ENCODE data around the gene NHLRC3.

NHLRC3 gene

DNA sequence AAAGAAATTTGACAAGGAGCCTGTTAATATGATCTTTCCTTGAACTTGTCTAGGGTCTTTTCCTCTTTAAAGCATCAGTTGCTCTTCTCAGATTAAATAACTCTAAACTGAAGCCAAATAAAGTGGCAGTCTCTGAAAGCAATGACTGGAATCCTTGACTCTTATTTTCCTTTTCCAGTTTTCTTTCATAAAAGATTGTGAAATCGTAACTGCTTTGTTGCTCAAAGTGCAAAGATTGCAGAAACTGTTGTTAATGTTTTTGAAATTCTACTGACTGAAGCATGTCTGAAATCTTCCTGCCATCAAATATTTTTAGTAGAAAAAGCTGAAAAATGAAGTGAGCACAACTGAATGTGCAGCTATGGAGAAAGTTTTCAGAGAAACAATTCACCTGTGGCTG lies 1.9 kb downstream of the NHLRC3 start:
- peak overlapping the region; percentile 45; the same call in 1 of the 2 replicates for H3K27ac ChIP-seq
- peak overlapping the region; percentile 66; the same call in 1 of the 2 replicates for H3K4me2 ChIP-seq
- H3K27me3 ChIP-seq (ENCODE audit: insufficient read depth, low read depth) = no peaks in the 10 kb centered on the region
- TF ChIP-seq, protein P1, sequence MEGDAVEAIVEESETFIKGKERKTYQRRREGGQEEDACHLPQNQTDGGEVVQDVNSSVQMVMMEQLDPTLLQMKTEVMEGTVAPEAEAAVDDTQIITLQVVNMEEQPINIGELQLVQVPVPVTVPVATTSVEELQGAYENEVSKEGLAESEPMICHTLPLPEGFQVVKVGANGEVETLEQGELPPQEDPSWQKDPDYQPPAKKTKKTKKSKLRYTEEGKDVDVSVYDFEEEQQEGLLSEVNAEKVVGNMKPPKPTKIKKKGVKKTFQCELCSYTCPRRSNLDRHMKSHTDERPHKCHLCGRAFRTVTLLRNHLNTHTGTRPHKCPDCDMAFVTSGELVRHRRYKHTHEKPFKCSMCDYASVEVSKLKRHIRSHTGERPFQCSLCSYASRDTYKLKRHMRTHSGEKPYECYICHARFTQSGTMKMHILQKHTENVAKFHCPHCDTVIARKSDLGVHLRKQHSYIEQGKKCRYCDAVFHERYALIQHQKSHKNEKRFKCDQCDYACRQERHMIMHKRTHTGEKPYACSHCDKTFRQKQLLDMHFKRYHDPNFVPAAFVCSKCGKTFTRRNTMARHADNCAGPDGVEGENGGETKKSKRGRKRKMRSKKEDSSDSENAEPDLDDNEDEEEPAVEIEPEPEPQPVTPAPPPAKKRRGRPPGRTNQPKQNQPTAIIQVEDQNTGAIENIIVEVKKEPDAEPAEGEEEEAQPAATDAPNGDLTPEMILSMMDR (conservative IDR thresholded peaks at IDR 0.05; ENCODE audit: low read depth, low read length) = no peak
- no peak overlapping the region for H3K9ac ChIP-seq
- H3K4me3 ChIP-seq (IDR thresholded peaks at IDR 0.05; ENCODE audit: insufficient read depth, low read depth, low read length) = no peak overlapping the region
- no peaks in the 10 kb centered on the region for H4K20me1 ChIP-seq (ENCODE audit: insufficient read depth)
- no peak overlapping the region for H2AFZ ChIP-seq (ENCODE audit: low read depth)
- peaks cover 25% of the 10 kb centered on the region for H3K4me1 ChIP-seq (ENCODE audit: low read depth, poor library complexity, severe bottlenecking)
- peaks cover 28% of the 10 kb centered on the region for H3K79me2 ChIP-seq (ENCODE audit: insufficient read depth, low read depth)
- H3K36me3 ChIP-seq (ENCODE audit: insufficient read depth) = no peaks in the 10 kb centered on the region

DNA sequence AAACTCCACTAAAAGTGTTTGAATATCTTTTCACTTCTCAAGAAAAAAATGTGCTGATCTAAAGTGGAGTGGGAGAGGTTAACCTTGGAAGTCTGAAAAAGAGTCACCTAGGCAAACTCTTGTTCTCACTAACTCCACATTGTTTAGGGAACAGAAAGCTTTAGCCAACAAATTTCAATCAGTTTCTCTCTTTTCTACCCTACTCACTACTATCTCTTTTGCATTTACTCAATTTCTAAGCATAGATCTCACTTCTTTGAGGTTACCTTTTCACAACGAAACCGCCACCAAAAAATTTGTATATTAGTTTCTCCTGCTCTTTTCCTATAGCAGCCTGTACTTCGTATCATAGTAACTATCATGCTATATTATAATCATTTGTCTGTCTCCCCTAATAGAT lies 6.3 kb downstream of the NHLRC3 start:
- peaks cover 19% of the 10 kb centered on the region for H3K4me1 ChIP-seq (ENCODE audit: low read depth, poor library complexity, severe bottlenecking)
- H3K9ac ChIP-seq = no peak overlapping the region
- no peak overlapping the region for H3K4me3 ChIP-seq (IDR thresholded peaks at IDR 0.05; ENCODE audit: insufficient read depth, low read depth, low read length)
- H4K20me1 ChIP-seq (ENCODE audit: insufficient read depth) = no peaks in the 10 kb centered on the region
- H2AFZ ChIP-seq (ENCODE audit: low read depth) = no peak overlapping the region
- H3K36me3 ChIP-seq (ENCODE audit: insufficient read depth) = no peaks in the 10 kb centered on the region
- H3K27me3 ChIP-seq (ENCODE audit: insufficient read depth, low read depth) = no peaks in the 10 kb centered on the region
- TF ChIP-seq, protein P1 (conservative IDR thresholded peaks at IDR 0.05; ENCODE audit: low read depth, low read length) = no peak
- H3K79me2 ChIP-seq (ENCODE audit: insufficient read depth, low read depth) = 0 out of 2 replicates have a peak, but pooled peaks cover under 1% of the 10 kb centered on the region
- no peak overlapping the region for H3K27ac ChIP-seq
- H3K4me2 ChIP-seq = no peak overlapping the region

DNA sequence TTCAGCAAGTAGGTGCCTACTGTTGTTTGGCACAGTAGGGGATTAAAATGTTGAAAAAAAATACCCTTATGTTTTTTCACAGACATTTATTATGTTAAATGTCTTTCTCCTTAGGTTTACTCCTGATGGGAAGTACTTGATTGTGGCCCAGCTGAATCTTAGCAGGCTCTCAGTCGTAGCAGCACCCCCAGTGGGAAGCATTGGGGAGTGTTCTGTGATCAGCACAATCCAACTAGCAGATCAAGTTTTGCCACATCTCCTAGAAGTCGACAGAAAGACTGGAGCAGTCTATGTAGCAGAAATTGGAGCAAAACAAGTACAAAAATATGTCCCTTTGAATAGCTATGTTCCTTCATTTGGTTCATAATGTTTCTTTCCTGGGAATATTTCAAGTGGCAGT lies 9.3 kb downstream of the NHLRC3 start:
- H3K4me1 ChIP-seq (ENCODE audit: low read depth, poor library complexity, severe bottlenecking) = no peaks in the 10 kb centered on the region
- H3K4me2 ChIP-seq = no peak overlapping the region
- no peak overlapping the region for H3K27ac ChIP-seq
- H3K4me3 ChIP-seq (IDR thresholded peaks at IDR 0.05; ENCODE audit: insufficient read depth, low read depth, low read length) = no peak overlapping the region
- no peak overlapping the region for H2AFZ ChIP-seq (ENCODE audit: low read depth)
- H3K79me2 ChIP-seq (ENCODE audit: insufficient read depth, low read depth) = no peaks in the 10 kb centered on the region
- no peaks in the 10 kb centered on the region for H4K20me1 ChIP-seq (ENCODE audit: insufficient read depth)
- no peaks in the 10 kb centered on the region for H3K27me3 ChIP-seq (ENCODE audit: insufficient read depth, low read depth)
- no peak overlapping the region for H3K9ac ChIP-seq
- TF ChIP-seq, protein P1 (conservative IDR thresholded peaks at IDR 0.05; ENCODE audit: low read depth, low read length) = no peak
- H3K36me3 ChIP-seq (ENCODE audit: insufficient read depth) = no peaks in the 10 kb centered on the region

DNA sequence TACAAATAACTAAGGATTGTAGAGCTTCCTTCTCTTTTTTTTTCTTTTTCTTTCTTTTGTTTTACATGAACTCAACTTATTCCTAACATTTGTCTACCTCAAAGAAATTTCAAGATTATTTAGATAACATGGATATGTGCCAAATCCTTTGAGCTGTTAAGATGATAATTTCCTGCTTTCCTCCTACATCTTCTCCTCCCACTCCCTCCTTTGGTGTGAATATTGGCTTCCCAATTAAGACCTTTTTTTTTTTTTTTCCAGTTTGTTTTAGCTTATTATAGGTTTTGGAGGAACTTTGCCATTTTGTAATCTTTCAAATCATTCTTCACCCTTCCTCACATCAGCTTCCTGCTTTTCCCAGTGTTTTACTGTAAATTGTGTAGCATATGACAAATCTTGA lies 10.6 kb downstream of the NHLRC3 start:
- no peaks in the 10 kb centered on the region for H3K4me1 ChIP-seq (ENCODE audit: low read depth, poor library complexity, severe bottlenecking)
- no peak overlapping the region for H3K9ac ChIP-seq
- no peak overlapping the region for H3K4me2 ChIP-seq
- H3K4me3 ChIP-seq (IDR thresholded peaks at IDR 0.05; ENCODE audit: insufficient read depth, low read depth, low read length) = no peak overlapping the region
- no peak overlapping the region for H2AFZ ChIP-seq (ENCODE audit: low read depth)
- no peaks in the 10 kb centered on the region for H3K36me3 ChIP-seq (ENCODE audit: insufficient read depth)
- H3K27me3 ChIP-seq (ENCODE audit: insufficient read depth, low read depth) = no peaks in the 10 kb centered on the region
- no peaks in the 10 kb centered on the region for H3K79me2 ChIP-seq (ENCODE audit: insufficient read depth, low read depth)
- no peaks in the 10 kb centered on the region for H4K20me1 ChIP-seq (ENCODE audit: insufficient read depth)
- H3K27ac ChIP-seq = no peak overlapping the region
- TF ChIP-seq, protein P1 (conservative IDR thresholded peaks at IDR 0.05; ENCODE audit: low read depth, low read length) = no peak

Data from KMS-11 (cell line).